Neural progenitor cell (in vitro differentiated cells): ENCODE results near the gene TMEM130.
"Not testable (repeated sequence)": the region's sequence is repeated elsewhere in the genome, so short reads cannot be mapped to it uniquely, and the experiment has no call there.

Experiments
- CTCF ChIP-seq: fragments of 200-600 bp; sonication (generic); IDR thresholded peaks from 2 replicates; pipeline ENCODE4 v1.5.1; 2017; ENCODE audit warnings: antibody characterized with exemption, mild to moderate bottlenecking
- EZH2 ChIP-seq: fragments of 200-600 bp; sonication (generic); IDR thresholded peaks from 2 replicates; pipeline ENCODE4 v1.6.1; 2017; ENCODE audit warnings: antibody characterized with exemption, mild to moderate bottlenecking, moderate library complexity
- EZH2phosphoT487 ChIP-seq: fragments of 200-600 bp; sonication (generic); IDR thresholded peaks from 2 replicates; pipeline ENCODE4 v1.6.1; 2017; ENCODE audit warnings: antibody characterized with exemption

GRCh38 chr7:98873610-98874009 lies 3.8 kb upstream of the TMEM130 start:
- TF ChIP-seq CTCF, EZH2phosphoT487, EZH2: not testable (repeated sequence)
